ENCODE measurements around the gene MUC2.

Gene MUC2

DNA sequence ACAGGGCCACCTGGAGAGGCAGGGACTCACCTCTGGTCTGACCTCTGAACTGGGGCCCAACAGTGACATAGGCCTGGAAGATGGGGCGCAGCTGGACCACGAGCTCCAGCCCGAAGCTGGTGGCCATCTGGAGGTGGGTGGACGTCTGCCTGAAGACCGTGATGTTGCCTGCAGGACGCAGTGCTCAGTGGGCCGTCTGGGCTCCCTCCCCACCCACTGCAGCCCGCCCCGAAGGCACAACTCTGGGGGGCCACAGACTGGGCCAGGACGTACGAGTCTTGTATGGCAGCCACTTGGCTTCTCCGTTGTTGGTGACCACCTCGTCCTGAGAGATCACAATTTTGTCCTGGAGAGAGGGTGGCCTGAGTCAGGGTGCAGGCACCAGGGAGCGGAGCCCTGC lies 46.1 kb upstream of the MUC2 start:
- no peak overlapping the region for H3K4me3 ChIP-seq (ENCODE audit: low read length)
- TF ChIP-seq, protein P1, sequence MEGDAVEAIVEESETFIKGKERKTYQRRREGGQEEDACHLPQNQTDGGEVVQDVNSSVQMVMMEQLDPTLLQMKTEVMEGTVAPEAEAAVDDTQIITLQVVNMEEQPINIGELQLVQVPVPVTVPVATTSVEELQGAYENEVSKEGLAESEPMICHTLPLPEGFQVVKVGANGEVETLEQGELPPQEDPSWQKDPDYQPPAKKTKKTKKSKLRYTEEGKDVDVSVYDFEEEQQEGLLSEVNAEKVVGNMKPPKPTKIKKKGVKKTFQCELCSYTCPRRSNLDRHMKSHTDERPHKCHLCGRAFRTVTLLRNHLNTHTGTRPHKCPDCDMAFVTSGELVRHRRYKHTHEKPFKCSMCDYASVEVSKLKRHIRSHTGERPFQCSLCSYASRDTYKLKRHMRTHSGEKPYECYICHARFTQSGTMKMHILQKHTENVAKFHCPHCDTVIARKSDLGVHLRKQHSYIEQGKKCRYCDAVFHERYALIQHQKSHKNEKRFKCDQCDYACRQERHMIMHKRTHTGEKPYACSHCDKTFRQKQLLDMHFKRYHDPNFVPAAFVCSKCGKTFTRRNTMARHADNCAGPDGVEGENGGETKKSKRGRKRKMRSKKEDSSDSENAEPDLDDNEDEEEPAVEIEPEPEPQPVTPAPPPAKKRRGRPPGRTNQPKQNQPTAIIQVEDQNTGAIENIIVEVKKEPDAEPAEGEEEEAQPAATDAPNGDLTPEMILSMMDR (conservative IDR thresholded peaks at IDR 0.05; ENCODE audit: low read depth, low read length): no peak

DNA sequence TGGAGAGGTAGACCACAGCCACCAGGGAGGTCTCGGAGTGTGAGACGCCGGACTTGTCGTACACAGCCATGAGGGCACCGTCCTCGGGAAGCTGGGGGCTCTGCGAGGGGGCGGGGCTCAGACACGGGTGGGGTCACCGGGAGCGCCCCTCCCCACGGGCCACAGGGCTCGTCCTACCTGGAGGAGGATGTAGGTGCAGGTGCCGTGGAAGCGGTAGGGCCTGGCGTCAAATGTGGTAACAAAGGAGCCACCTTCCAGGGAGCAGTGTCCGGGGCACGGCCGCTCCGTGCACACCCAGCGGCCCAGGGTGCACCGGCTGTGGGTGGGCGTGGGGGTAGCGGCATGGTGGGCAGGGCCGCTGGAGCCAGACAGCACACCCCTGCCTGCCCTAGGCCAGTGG lies 45.6 kb upstream of the MUC2 start:
- no peak for DNase-seq (ENCODE audit: low read depth)
- H3K4me3 ChIP-seq (ENCODE audit: low read length): no peak overlapping the region
- TF ChIP-seq, protein P1 (conservative IDR thresholded peaks at IDR 0.05; ENCODE audit: low read depth, low read length): no peak

More for the DNA sequence above, 46.1 kb upstream of the MUC2 start:
- no peak for DNase-seq (ENCODE audit: low read depth)

DNA sequence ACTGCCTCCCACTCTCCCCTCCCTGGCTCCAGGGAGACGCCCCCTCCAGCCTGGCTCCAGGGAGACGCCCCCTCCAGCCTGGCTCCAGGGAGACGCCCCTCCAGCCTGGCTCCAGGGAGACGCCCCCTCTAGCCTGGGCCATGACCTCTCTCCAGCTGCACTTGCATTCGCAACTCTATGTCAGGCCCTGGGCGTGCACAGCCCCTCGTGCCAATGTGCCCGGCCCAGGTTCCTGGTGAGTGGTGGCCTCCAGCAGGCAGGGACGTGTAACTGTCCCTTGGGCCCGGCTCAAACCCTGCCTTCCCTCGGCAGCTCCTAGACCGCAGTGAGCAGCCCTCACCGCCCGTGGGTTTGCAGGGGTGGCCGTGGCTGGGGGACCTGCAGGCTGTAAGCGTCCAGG lies 45.0 kb upstream of the MUC2 start:
- TF ChIP-seq, protein P1 (conservative IDR thresholded peaks at IDR 0.05; ENCODE audit: low read depth, low read length): no peak
- DNase-seq (ENCODE audit: low read depth): no peak
- H3K4me3 ChIP-seq (ENCODE audit: low read length): no peak overlapping the region

DNA sequence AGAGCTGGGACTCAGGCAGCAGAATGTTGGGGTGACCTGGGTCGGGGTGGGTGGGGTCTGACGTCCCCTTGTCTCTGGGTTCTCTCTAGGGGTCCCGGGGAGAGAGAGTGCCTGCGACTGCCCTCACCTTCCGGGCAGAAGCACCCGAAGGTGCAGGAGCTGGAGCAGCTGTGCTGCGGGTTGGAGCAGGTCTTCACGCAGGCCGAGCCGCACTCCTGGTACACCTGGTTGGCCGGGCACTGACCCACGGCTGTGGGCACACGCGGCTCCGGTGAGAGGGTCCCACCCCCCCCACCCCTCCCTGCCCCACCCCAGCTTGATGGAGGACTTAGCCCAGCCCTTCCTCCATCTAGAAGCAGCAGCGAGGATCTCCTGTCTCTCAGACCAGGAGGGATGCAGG lies 44.6 kb upstream of the MUC2 start:
- no peak for DNase-seq (ENCODE audit: low read depth)
- no peak overlapping the region for H3K4me3 ChIP-seq (ENCODE audit: low read length)
- TF ChIP-seq, protein P1 (conservative IDR thresholded peaks at IDR 0.05; ENCODE audit: low read depth, low read length): no peak

DNA sequence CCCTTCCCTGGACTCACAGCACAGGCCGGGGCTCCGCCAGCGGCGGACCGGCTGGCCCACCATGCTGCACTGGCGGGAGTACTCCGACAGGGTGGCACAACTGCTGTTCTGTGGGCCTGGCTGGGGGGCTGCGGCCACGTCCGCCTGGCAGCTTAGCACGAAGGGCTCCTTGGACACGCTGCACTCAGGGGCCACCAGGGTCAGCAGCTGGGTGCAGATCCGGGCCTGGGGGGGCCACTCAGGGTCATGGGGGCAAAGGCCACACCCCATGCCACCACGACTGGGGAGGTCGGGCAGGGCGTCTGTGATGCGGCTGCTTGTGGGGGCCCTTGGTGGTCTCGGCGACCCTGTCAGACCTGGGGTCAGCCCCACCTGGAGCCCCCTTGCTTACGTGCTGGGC lies 44.1 kb upstream of the MUC2 start:
- H3K4me3 ChIP-seq (ENCODE audit: low read length): no peak overlapping the region
- no peak for DNase-seq (ENCODE audit: low read depth)
- TF ChIP-seq, protein P1 (conservative IDR thresholded peaks at IDR 0.05; ENCODE audit: low read depth, low read length): no peak

DNA sequence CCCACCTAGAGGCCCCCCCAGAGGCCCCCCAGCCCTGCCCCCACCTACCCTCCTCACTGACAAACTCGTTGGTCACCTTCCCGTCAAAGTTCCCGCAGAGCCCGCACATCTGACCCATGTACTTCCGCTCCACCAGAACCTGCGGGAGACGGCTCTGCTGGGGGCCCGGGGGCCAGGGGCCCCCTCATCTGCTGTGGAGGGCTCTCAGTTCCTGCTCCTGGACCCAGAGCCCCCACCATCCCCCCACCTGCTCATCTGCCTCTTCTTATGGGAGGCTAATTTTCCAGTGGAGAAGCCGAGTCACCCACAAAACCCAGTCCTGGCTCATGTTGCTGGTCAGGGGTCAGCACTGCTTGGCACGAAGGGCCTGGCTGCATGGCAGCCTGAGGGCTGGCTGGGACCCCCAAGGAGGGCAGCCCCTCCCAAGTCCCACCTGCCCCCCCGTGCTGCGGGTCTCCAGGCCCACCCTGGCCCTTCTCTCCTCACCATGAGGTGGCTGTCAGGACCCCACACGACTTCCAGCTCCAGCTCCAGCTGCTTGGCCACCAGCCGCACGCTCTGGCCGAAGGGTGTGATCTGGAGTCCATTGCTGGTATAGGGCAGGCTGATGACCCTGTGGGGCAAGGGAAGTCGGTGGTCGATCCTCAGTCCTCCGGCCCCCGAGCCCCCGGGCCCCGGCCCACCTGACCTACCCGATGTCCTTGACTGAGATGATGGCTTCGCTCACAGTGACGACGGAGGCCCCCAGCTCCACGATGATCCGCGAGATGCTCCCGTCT lies 43.4 kb upstream of the MUC2 start:
- H3K4me3 ChIP-seq (ENCODE audit: low read length): no peak overlapping the region
- DNase-seq (ENCODE audit: low read depth): no peak
- TF ChIP-seq, protein P1 (conservative IDR thresholded peaks at IDR 0.05; ENCODE audit: low read depth, low read length): no peak

DNA sequence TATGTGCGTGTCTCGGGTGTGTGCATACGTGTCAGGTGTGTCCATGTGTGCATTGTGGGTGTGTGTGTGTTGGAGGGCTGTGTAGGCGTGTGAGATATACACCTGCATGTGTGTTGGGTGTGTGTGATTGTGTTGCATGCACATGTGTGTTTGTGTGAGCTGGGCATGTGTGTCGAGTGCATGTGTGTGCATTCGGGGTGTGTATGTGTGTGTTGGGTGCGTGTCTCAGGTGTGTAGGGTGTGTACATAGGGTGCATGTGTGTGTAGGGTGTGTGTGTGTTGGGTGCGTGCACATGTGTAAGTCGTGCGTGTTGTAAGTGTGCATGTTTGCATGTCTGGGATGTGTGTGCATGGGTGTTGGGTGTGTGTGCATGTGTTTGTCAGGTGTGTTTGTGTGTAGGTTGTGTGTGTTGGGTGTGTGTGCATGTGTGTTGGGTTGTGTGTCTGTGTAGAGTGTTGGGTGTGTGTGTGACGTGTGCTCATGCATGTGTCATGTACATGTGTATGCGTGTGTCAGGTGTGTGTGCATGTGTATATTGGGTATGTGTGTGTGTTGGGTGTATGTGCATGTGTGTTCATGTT lies 42.3 kb upstream of the MUC2 start:
- TF ChIP-seq, protein P1 (conservative IDR thresholded peaks at IDR 0.05; ENCODE audit: low read depth, low read length): no peak
- no peak for DNase-seq (ENCODE audit: low read depth)
- no peak overlapping the region for H3K4me3 ChIP-seq (ENCODE audit: low read length)

Data from retinal pigment epithelial cell (primary cell).